Measurements from ENCODE around the gene INO80E. TPM values are rescaled to one million over a fixed set of nuclear protein-coding genes. Genes with fewer than 3 reads are reported as not detected.

The INO80E gene
- total and polyA plus RNA-seq, 2 of the 8 experiments (the other 6 are each of a cell fraction or from before 2014, with no cell fraction given) = 43.0 to 91.2 TPM

- Histone ChIP-seq H2BK5ac (ENCODE audit: low read depth, low read length) (peak overlapping the region; percentile 44; the same call in 1 of the 2 replicates), H4K20me1 (replicated peaks in 1 of 2; ENCODE audit: control insufficient read depth in 1 of 2, insufficient read depth in 2 of 2, low read length in 2 of 2) (peaks cover 12 to 16% of the 10 kb centered on the region in 2 experiments), H2BK12ac (ENCODE audit: low read depth, low read length) (no peak overlapping the region), H3K36me3 (ENCODE audit: control insufficient read depth in 2 of 4, insufficient read depth in 4 of 4, low read length in 3 of 4) (peaks cover 0 to 7% (median under 1%) of the 10 kb centered on the region in 4 experiments; a peak in 2 of 8 replicates), H3K4me1 (replicated peaks in 1 of 4; ENCODE audit: control insufficient read depth in 3 of 4, insufficient read depth in 4 of 4, low read length in 3 of 4) (peaks cover 0 to 26% (median 19%) of the 10 kb centered on the region in 4 experiments; a peak in 6 of 7 replicates), H4K8ac (ENCODE audit: extremely low read depth, insufficient read depth, low read length) (peak overlapping the region; percentile 78), H2BK120ac (replicated peaks; ENCODE audit: low read depth, low read length) (no peak overlapping the region), H4K5ac (ENCODE audit: insufficient read length, low read depth, low read length) (peak overlapping the region; percentile 81), H3K23me2 (ENCODE audit: low read depth, low read length) (peaks cover 10% of the 10 kb centered on the region; the same call in 1 of the 2 replicates), H3K79me1 (ENCODE audit: low read depth, low read length) (peaks cover 5% of the 10 kb centered on the region; the same call in 1 of the 2 replicates), H3K9ac (replicated peaks in 1 of 4; ENCODE audit: extremely low read depth in 1 of 4, low read depth in 3 of 4, low read length in 3 of 4) (peak overlapping the region in 3 of 4 experiments; percentile 25 to 58 (median 52); a peak in 3 of 7 replicates), H3K14ac (ENCODE audit: insufficient read length) (peak overlapping the region; percentile 37), H3K4ac (replicated peaks; ENCODE audit: insufficient read length, low read depth, low read length) (peak overlapping the region; percentile 65), H3K4me2 (ENCODE audit: insufficient read depth in 1 of 2, low read depth in 2 of 2, low read length in 2 of 2) (peak overlapping the region; percentile 84 to 96), H3K79me2 (ENCODE audit: control insufficient read depth in 1 of 2, insufficient read depth in 2 of 2, low read length in 2 of 2) (no peaks in the 10 kb centered on the region), H3K18ac (ENCODE audit: extremely low read depth, low read length) (peak overlapping the region; percentile 97), H2AFZ (ENCODE audit: low read length) (peak overlapping the region; percentile 50; the same call in 1 of the 2 replicates), H3K27ac (ENCODE audit: low read depth, low read length) (no peak overlapping the region), H2AK5ac (ENCODE audit: low read depth, low read length) (no peak overlapping the region), H2BK15ac (ENCODE audit: low read length) (no peak overlapping the region), H3K27me3 (replicated peaks in 1 of 4; ENCODE audit: control insufficient read depth in 3 of 4, extremely low read depth in 1 of 4, insufficient read depth in 3 of 4, low read length in 3 of 4) (peaks cover 0 to 14% (median 5%) of the 10 kb centered on the region in 4 experiments; a peak in 2 of 7 replicates), H3K4me3 (ENCODE audit: extremely low read depth in 1 of 4, insufficient read depth in 2 of 4, low read depth in 3 of 4, low read length in 4 of 4) (peak overlapping the region; percentile 46 to 90 (median 55)), H3K56ac (replicated peaks; ENCODE audit: insufficient read length, low read depth, low read length) (no peak overlapping the region), H2BK20ac (ENCODE audit: low read length) (no peak overlapping the region), H3K9me3 (ENCODE audit: insufficient read depth in 2 of 2, low read depth in 1 of 2, low read length in 1 of 2) (no peaks in the 10 kb centered on the region), H3K23ac (ENCODE audit: insufficient read length) (no peak overlapping the region), H4K91ac (replicated peaks; ENCODE audit: insufficient read length, low read length) (peak overlapping the region; percentile 52)
- DNase-seq (ENCODE audit: low read depth in 1 of 2, low spot score in 2 of 2) (no peak), FAIRE-seq (no peak)
- ChIA-PET CTCF (ENCODE audit: partially characterized antibody) (interaction anchor here (0.8 to 3.0 kb wide), 6 partner anchors 24 to 213 kb away, joined by 3 to 13 read pairs (median 8); partner anchors contain the start of genes ASPHD1, PAGR1, SEZ6L2 and TAOK2), POLR2A (ENCODE audit: partially characterized antibody) (interaction anchor here (1.3 to 4.2 kb wide), 5 partner anchors 19 to 320 kb away, joined by 4 to 25 read pairs (median 6); partner anchors contain the start of genes ALDOA and DOC2A)
- WGBS, 2 experiments (ENCODE audit: extremely low coverage in 1 of 2, insufficient coverage in 1 of 2, insufficient read length in 1 of 2, insufficient replicate concordance in 2 of 2, low coverage in 1 of 2, low lambda C conversion rate in 2 of 2, missing lambda C conversion rate in 1 of 2) = 13% methylated on average over 17 of the region's 23 CpGs; no CpG with 5 or more reads in 1 of the 2 experiments
- TF ChIP-seq SRF (IDR thresholded peaks at IDR 0.05; ENCODE audit: low read depth, low read length) (no peak), JUND (IDR thresholded peaks at IDR 0.05; ENCODE audit: low read length) (no peak), CBX5 (IDR thresholded peaks at IDR 0.05; ENCODE audit: low read depth, low read length) (no peak), TAF1 (IDR thresholded peaks at IDR 0.05; ENCODE audit: low read depth, low read length) (0 out of 2 replicates have a peak, but pooled peaks have one; percentile 6), TBP (IDR thresholded peaks at IDR 0.05; ENCODE audit: low read depth, low read length) (no peak)
- TF ChIP-seq, protein P1, sequence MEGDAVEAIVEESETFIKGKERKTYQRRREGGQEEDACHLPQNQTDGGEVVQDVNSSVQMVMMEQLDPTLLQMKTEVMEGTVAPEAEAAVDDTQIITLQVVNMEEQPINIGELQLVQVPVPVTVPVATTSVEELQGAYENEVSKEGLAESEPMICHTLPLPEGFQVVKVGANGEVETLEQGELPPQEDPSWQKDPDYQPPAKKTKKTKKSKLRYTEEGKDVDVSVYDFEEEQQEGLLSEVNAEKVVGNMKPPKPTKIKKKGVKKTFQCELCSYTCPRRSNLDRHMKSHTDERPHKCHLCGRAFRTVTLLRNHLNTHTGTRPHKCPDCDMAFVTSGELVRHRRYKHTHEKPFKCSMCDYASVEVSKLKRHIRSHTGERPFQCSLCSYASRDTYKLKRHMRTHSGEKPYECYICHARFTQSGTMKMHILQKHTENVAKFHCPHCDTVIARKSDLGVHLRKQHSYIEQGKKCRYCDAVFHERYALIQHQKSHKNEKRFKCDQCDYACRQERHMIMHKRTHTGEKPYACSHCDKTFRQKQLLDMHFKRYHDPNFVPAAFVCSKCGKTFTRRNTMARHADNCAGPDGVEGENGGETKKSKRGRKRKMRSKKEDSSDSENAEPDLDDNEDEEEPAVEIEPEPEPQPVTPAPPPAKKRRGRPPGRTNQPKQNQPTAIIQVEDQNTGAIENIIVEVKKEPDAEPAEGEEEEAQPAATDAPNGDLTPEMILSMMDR (IDR thresholded peaks at IDR 0.05; ENCODE audit: control extremely low read depth in 1 of 3, insufficient read depth in 1 of 3, low read depth in 1 of 3, low read length in 3 of 3) = no peak
Measured at GRCh38 chr16:30030011-30030685, 34.1 kb downstream of the INO80E start.
